ENCODE data around the gene RASSF7. TPM values are rescaled to one million over a fixed set of nuclear protein-coding genes. Genes with fewer than 3 reads are reported as not detected.

RASSF7 gene
- total and polyA plus RNA-seq, 2 of the 8 experiments (the other 6 are each of a cell fraction or from before 2014, with no cell fraction given) = 22.3 to 43.9 TPM

DNA sequence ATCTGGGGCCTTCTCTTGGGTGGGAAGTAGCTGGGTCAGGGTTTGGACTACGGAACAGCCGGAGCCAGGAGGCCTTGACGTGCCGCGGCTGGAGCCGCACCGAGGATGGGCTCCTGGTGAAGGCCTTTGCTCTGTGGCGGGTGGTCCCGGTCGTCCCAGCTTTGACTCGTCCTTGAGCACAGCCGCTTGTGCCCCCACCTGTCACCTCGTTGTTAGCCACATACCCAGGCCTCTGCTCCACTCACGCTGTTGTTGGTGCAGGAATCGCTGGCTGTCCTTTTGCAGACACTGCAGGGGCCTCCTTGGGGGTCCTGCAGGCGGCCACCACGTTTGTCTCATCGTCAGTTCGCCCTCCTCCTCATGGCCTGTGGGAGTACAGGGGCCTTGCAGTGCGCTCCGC lies 32.6 kb downstream of the RASSF7 start (continued):
- TF ChIP-seq, protein P1, sequence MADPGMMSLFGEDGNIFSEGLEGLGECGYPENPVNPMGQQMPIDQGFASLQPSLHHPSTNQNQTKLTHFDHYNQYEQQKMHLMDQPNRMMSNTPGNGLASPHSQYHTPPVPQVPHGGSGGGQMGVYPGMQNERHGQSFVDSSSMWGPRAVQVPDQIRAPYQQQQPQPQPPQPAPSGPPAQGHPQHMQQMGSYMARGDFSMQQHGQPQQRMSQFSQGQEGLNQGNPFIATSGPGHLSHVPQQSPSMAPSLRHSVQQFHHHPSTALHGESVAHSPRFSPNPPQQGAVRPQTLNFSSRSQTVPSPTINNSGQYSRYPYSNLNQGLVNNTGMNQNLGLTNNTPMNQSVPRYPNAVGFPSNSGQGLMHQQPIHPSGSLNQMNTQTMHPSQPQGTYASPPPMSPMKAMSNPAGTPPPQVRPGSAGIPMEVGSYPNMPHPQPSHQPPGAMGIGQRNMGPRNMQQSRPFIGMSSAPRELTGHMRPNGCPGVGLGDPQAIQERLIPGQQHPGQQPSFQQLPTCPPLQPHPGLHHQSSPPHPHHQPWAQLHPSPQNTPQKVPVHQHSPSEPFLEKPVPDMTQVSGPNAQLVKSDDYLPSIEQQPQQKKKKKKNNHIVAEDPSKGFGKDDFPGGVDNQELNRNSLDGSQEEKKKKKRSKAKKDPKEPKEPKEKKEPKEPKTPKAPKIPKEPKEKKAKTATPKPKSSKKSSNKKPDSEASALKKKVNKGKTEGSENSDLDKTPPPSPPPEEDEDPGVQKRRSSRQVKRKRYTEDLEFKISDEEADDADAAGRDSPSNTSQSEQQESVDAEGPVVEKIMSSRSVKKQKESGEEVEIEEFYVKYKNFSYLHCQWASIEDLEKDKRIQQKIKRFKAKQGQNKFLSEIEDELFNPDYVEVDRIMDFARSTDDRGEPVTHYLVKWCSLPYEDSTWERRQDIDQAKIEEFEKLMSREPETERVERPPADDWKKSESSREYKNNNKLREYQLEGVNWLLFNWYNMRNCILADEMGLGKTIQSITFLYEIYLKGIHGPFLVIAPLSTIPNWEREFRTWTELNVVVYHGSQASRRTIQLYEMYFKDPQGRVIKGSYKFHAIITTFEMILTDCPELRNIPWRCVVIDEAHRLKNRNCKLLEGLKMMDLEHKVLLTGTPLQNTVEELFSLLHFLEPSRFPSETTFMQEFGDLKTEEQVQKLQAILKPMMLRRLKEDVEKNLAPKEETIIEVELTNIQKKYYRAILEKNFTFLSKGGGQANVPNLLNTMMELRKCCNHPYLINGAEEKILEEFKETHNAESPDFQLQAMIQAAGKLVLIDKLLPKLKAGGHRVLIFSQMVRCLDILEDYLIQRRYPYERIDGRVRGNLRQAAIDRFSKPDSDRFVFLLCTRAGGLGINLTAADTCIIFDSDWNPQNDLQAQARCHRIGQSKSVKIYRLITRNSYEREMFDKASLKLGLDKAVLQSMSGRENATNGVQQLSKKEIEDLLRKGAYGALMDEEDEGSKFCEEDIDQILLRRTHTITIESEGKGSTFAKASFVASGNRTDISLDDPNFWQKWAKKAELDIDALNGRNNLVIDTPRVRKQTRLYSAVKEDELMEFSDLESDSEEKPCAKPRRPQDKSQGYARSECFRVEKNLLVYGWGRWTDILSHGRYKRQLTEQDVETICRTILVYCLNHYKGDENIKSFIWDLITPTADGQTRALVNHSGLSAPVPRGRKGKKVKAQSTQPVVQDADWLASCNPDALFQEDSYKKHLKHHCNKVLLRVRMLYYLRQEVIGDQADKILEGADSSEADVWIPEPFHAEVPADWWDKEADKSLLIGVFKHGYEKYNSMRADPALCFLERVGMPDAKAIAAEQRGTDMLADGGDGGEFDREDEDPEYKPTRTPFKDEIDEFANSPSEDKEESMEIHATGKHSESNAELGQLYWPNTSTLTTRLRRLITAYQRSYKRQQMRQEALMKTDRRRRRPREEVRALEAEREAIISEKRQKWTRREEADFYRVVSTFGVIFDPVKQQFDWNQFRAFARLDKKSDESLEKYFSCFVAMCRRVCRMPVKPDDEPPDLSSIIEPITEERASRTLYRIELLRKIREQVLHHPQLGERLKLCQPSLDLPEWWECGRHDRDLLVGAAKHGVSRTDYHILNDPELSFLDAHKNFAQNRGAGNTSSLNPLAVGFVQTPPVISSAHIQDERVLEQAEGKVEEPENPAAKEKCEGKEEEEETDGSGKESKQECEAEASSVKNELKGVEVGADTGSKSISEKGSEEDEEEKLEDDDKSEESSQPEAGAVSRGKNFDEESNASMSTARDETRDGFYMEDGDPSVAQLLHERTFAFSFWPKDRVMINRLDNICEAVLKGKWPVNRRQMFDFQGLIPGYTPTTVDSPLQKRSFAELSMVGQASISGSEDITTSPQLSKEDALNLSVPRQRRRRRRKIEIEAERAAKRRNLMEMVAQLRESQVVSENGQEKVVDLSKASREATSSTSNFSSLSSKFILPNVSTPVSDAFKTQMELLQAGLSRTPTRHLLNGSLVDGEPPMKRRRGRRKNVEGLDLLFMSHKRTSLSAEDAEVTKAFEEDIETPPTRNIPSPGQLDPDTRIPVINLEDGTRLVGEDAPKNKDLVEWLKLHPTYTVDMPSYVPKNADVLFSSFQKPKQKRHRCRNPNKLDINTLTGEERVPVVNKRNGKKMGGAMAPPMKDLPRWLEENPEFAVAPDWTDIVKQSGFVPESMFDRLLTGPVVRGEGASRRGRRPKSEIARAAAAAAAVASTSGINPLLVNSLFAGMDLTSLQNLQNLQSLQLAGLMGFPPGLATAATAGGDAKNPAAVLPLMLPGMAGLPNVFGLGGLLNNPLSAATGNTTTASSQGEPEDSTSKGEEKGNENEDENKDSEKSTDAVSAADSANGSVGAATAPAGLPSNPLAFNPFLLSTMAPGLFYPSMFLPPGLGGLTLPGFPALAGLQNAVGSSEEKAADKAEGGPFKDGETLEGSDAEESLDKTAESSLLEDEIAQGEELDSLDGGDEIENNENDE (IDR thresholded peaks at IDR 0.05; ENCODE audit: insufficient replicate concordance, low read length) = no peak
- TF ChIP-seq NRF1 (IDR thresholded peaks at IDR 0.05; ENCODE audit: low read depth, low read length) (no peak), GTF2F1 (IDR thresholded peaks at IDR 0.05; ENCODE audit: borderline replicate concordance, low read depth, low read length) (no peak), BACH1 (IDR thresholded peaks at IDR 0.05; ENCODE audit: low read length) (no peak), RBBP5 (IDR thresholded peaks at IDR 0.05; ENCODE audit: borderline replicate concordance, low read depth, low read length) (no peak), KDM1A (IDR thresholded peaks at IDR 0.05; ENCODE audit: borderline replicate concordance, low read length) (no peak)
- TF ChIP-seq, protein P2, sequence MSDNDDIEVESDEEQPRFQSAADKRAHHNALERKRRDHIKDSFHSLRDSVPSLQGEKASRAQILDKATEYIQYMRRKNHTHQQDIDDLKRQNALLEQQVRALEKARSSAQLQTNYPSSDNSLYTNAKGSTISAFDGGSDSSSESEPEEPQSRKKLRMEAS (IDR thresholded peaks at IDR 0.05) = no peak
